ENCODE measurements around the gene PIF1. TPM values are rescaled to one million over a fixed set of nuclear protein-coding genes. Genes with fewer than 3 reads are reported as not detected.
A peak's percentile ranks its signal among the peaks of the same experiment; 100 is the strongest.

Gene PIF1
- total and polyA plus RNA-seq, 2 of the 4 experiments (the other 2 are of a cell fraction): 3.9 to 19.9 TPM

DNA sequence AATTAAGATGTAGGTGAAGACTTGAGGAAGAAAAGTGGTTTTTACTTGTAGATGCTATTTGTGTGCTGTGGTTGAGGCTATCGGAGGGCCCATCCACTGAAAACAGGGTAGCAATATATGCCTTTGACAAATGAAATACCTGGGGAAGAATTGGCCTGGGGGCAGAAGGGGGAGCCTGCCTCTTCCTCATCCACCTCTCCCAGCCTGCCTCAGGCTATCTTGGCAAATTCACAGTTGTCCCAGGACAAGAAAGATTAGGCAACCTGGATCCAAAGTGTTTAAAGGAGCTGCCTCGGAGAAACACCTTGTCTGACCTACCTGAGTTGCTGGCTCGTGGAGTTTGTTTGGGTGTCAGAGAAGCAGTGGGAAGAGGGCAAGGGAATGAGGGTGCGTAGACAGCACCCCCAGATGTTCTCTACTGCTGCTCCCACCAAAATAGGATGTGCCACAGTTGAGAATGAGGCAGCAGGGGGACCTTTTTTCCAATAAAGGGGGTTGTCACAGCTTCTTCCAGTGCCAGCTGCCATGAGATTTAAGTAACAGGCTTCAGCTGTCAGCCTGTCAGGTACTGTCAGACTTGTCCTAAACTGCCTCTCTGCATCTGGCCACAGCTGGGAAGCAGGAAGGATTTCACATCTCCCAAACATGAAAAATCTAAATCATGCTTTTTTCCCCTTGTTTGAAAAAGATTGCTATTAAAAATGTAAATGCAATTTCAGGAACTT lies 25.5 kb upstream of the PIF1 start:
- peak overlapping the region; percentile 3 to 67; a peak in 3 of 4 replicates for H4K8ac ChIP-seq (ENCODE audit: low read depth in 2 of 2, low read length in 2 of 2)
- dilution Hi-C loops (cut with HindIII; ENCODE audit: low sequenced_read_pairs, unreplicated experiment) (no loop called here), in situ Hi-C loops (cut with MboI; ENCODE audit: low sequenced_read_pairs) (no loop called here), intact Hi-C loops (cut with micrococcal nuclease) (no loop called here)
- H3K23ac ChIP-seq (ENCODE audit: low read depth, low read length): peak overlapping the region; percentile 85
- BruUV-seq (replicated peaks): no TSS peak
- peaks cover 52% of the 10 kb centered on the region for H3K9me1 ChIP-seq (ENCODE audit: insufficient read depth, low read length)
- no peak for DNase-seq
- H2BK5ac ChIP-seq (ENCODE audit: low read depth, low read length, poor library complexity, severe bottlenecking): peak overlapping the region; percentile 92
- H2AK9ac ChIP-seq (replicated peaks; ENCODE audit: low read depth, low read length, poor library complexity): peak overlapping the region; percentile 26
- peaks cover 33 to 81% of the 10 kb centered on the region in 2 experiments for H3K79me1 ChIP-seq (ENCODE audit: low read depth in 1 of 2, low read length in 2 of 2)
- H3K56ac ChIP-seq (ENCODE audit: extremely low read depth, insufficient read depth, low read length): peak overlapping the region; percentile 60
- H3K27ac ChIP-seq (ENCODE audit: insufficient read depth, low read length): peak overlapping the region; percentile 95
- H4K20me1 ChIP-seq (ENCODE audit: insufficient read depth, low read length): peaks cover 42% of the 10 kb centered on the region
- no peaks in the 10 kb centered on the region for H3K27me3 ChIP-seq (ENCODE audit: control insufficient read depth, insufficient read depth, low read length)
- no peaks in the 10 kb centered on the region for H3K9me3 ChIP-seq (ENCODE audit: control insufficient read depth, insufficient read depth, low read length)
- H4K5ac ChIP-seq (ENCODE audit: low read depth, low read length): peak overlapping the region; percentile 47
- H3K4me3 ChIP-seq (ENCODE audit: insufficient read depth, low read depth, low read length): no peak overlapping the region
- H2AFZ ChIP-seq (replicated peaks; ENCODE audit: low read length, poor library complexity): no peak overlapping the region
- no CpG with 5 or more reads among the region's 4 CpGs for WGBS, 2 experiments (ENCODE audit: extremely low coverage in 2 of 2, insufficient read length in 1 of 2)
- H3K9ac ChIP-seq (ENCODE audit: low read depth, low read length): peak overlapping the region; percentile 44
- peak overlapping the region; percentile 40; the same call in 2 of the 3 replicates for H2BK15ac ChIP-seq (ENCODE audit: low read depth, low read length)
- H3K14ac ChIP-seq (replicated peaks; ENCODE audit: low read depth, low read length): peak overlapping the region; percentile 39
- peak overlapping the region; percentile 21 for H3K4me2 ChIP-seq (ENCODE audit: low read depth, low read length)
- no peak; the same call in 1 of the 2 replicates for ATAC-seq (ENCODE audit: low read depth)
- H4K91ac ChIP-seq (ENCODE audit: insufficient read depth, low read depth, low read length): peak overlapping the region; percentile 75
- CTCF ChIA-PET: interaction anchor here (1.0 to 1.2 kb wide), 2 partner anchors 13 to 16 kb away, joined by 3 read pairs; no protein-coding TSS in a partner anchor
- peaks cover 60% of the 10 kb centered on the region for H3K36me3 ChIP-seq (ENCODE audit: control insufficient read depth, insufficient read depth, low read length)
- POLR2A ChIA-PET (ENCODE audit: unreplicated experiment): interaction anchor here (0.7 kb wide), 1 partner anchor 24 kb away, joined by 6 read pairs; no protein-coding TSS in a partner anchor
- peak overlapping the region; percentile 98 for H2BK120ac ChIP-seq (ENCODE audit: low read depth, low read length)
- TF ChIP-seq, protein P1, sequence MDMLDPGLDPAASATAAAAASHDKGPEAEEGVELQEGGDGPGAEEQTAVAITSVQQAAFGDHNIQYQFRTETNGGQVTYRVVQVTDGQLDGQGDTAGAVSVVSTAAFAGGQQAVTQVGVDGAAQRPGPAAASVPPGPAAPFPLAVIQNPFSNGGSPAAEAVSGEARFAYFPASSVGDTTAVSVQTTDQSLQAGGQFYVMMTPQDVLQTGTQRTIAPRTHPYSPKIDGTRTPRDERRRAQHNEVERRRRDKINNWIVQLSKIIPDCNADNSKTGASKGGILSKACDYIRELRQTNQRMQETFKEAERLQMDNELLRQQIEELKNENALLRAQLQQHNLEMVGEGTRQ (IDR thresholded peaks at IDR 0.05; ENCODE audit: low read depth, low read length): no peak
- no peak for TF ChIP-seq FOS (IDR thresholded peaks at IDR 0.05; ENCODE audit: low read depth, low read length)
- TF ChIP-seq RCOR1 (IDR thresholded peaks at IDR 0.05; ENCODE audit: insufficient replicate concordance, low read length): no peak
- no peak for TF ChIP-seq POLR2A (IDR thresholded peaks at IDR 0.05; ENCODE audit: low read depth, low read length)
- TF ChIP-seq SMC3 (IDR thresholded peaks at IDR 0.05; ENCODE audit: low read depth, low read length): no peak
- TF ChIP-seq, protein P2, sequence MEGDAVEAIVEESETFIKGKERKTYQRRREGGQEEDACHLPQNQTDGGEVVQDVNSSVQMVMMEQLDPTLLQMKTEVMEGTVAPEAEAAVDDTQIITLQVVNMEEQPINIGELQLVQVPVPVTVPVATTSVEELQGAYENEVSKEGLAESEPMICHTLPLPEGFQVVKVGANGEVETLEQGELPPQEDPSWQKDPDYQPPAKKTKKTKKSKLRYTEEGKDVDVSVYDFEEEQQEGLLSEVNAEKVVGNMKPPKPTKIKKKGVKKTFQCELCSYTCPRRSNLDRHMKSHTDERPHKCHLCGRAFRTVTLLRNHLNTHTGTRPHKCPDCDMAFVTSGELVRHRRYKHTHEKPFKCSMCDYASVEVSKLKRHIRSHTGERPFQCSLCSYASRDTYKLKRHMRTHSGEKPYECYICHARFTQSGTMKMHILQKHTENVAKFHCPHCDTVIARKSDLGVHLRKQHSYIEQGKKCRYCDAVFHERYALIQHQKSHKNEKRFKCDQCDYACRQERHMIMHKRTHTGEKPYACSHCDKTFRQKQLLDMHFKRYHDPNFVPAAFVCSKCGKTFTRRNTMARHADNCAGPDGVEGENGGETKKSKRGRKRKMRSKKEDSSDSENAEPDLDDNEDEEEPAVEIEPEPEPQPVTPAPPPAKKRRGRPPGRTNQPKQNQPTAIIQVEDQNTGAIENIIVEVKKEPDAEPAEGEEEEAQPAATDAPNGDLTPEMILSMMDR (conservative IDR thresholded peaks at IDR 0.05; ENCODE audit: low read depth, low read length): no peak
- TF ChIP-seq MXI1 (IDR thresholded peaks at IDR 0.05; ENCODE audit: borderline replicate concordance, low read depth, low read length): no peak
- no peak for TF ChIP-seq BHLHE40 (IDR thresholded peaks at IDR 0.05; ENCODE audit: low read depth, low read length)
- H3K4me1 ChIP-seq (ENCODE audit: control insufficient read depth, insufficient read depth, low read length): peaks cover 58% of the 10 kb centered on the region
- peak overlapping the region; percentile 89 for H3K4ac ChIP-seq (ENCODE audit: low read depth, low read length)
- H2AK5ac ChIP-seq (ENCODE audit: low read depth, low read length): peak overlapping the region; percentile 95
- H2BK20ac ChIP-seq (ENCODE audit: low read depth, low read length): peak overlapping the region; percentile 60
- H3K18ac ChIP-seq (ENCODE audit: low read depth, low read length): peak overlapping the region; percentile 66

Data from IMR-90 (cell line).